GM12892 (cell line): Measurements from ENCODE around the gene LRRC47.

Source experiments
- DNase-seq: peaks from one replicate; pipeline ENCODE4 v3.0.0; 2011; ENCODE audit not compliant: insufficient read length
- FAIRE-seq: peaks from 2 replicates; lab custom pipeline; 2011; peaks lifted over from hg19 to GRCh38; lab: Jason Lieb, UNC
- POLR2A ChIP-seq: IDR thresholded peaks from 2 replicates; pipeline ENCODE4 v1.6.1; 2011; ENCODE audit warnings: low read depth, low read length, control low read depth
- POLR2AphosphoS5 ChIP-seq: IDR thresholded peaks from 2 replicates; pipeline ENCODE4 v1.6.1; 2011; ENCODE audit warnings: low read depth, low read length, control low read depth
- TAF1 ChIP-seq: IDR thresholded peaks from 2 replicates; pipeline ENCODE4 v1.6.1; 2011; ENCODE audit warnings: low read depth, mild to moderate bottlenecking, control low read depth, low read length, borderline replicate concordance

Gene LRRC47

GRCh38 chr1:3740042-3740441, 56.3 kb downstream of the LRRC47 start:
- no peak for TF ChIP-seq POLR2A
- TF ChIP-seq TAF1, result no peak
- TF ChIP-seq POLR2AphosphoS5, result no peak
- no peak for FAIRE-seq

GRCh38 chr1:3738943-3739342, 57.4 kb downstream of the LRRC47 start:
- no peak for DNase-seq
- TF ChIP-seq TAF1 (no peak), POLR2AphosphoS5 (no peak), POLR2A (no peak)
- no peak for FAIRE-seq

More at GRCh38 chr1:3740042-3740441, 56.3 kb downstream of the LRRC47 start:
- no peak for DNase-seq

DNA sequence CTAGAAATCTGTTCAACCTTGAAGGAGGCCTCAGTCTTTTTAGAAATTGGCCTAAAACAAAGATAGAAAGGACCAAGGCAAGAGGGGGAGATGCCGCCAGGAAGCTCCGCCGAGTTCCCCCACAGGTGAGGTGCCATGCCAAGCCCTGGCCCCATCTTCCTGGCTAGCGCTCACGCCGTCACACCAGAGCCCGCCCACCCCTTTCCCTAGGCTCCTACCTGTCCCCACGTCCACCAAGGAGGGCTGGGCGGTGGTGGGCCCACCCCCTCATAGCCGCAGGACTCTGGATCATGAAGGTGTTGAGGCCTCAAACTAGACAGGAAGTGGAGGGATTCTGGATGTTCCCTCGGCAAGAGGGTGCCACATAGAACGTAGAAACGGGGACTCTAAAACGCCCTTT, 59.6 kb downstream of the LRRC47 start:
- no peak for TF ChIP-seq POLR2AphosphoS5
- DNase-seq (no peak), FAIRE-seq (no peak)

- no peak for TF ChIP-seq POLR2AphosphoS5
- DNase-seq (no peak), FAIRE-seq (no peak)
Observed at GRCh38 chr1:3736131-3736561, 60.2 kb downstream of the LRRC47 start.

GRCh38 chr1:3735688-3736087, 60.6 kb downstream of the LRRC47 start:
- TF ChIP-seq POLR2AphosphoS5 (no peak; the same call in 1 of the 2 replicates), POLR2A (no peak), TAF1 (no peak)
- DNase-seq (no peak), FAIRE-seq (no peak)

GRCh38 chr1:3735027-3735681, 61.1 kb downstream of the LRRC47 start:
- TF ChIP-seq POLR2AphosphoS5, result no peak
- TF ChIP-seq TAF1, result no peak
- no peak for TF ChIP-seq POLR2A
- FAIRE-seq (no peak), DNase-seq (no peak)

DNA sequence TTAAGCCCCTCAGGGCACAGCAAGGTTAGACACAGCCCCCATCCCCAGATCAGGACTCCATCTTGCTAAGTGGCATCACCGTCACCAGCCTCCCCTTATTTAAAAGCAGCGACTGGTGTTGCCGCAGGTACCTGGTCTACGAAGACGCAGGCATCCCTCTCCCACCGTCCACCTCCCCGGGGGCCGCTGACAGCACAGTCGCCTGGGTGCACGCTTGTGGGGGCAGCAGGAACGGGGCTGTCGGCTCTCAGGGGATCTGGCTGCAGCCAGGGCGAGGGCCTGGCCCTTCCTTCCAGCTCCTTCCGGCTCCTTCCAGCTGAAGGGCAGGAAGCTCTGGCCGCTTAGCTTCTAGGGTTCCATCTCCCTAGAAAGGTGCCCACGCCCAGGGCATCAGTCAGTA, 61.7 kb downstream of the LRRC47 start:
- DNase-seq, result no peak
- TF ChIP-seq POLR2A (no peak), TAF1 (no peak), POLR2AphosphoS5 (no peak)
- FAIRE-seq, result no peak

- FAIRE-seq (no peak), DNase-seq (no peak)
- TF ChIP-seq POLR2A (no peak), POLR2AphosphoS5 (no peak), TAF1 (no peak)
Observed at GRCh38 chr1:3733883-3734589, 62.3 kb downstream of the LRRC47 start.

DNA sequence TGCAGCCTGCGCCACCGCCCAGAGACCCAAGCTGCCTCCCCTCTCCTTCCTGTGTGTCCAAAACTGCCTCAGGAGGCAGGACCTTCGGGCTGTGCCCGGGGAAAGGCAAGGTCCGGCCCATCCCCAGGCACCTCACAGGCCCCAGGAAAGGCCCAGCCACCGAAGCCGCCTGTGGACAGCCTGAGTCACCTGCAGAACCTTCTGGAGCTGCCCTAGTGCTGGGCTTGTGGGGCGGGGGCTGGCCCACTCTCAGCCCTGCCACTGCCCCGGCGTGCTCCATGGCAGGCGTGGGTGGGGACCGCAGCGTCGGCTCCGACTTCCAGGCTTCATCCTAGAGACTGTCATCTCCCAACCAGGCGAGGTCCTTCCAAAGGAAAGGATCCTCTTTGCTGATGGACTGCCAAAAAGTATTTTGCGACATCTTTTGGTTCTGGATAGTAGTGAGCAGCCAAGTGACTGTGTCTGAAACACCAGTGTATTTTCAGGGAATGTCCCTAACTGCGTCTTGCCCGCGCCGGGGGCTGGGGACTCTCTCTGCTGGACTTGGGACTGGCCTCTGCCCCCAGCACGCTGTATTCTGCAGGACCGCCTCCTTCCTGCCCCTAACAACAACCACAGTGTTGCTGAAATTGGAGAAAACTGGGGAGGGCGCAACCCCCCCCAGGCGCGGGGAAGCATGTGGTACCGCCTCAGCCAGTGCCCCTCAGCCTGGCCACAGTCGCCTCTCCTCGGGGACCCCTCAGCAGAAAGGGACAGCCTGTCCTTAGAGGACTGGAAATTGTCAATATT, 63.0 kb downstream of the LRRC47 start:
- FAIRE-seq, result no peak
- no peak for DNase-seq
- TF ChIP-seq TAF1 (no peak), POLR2AphosphoS5 (no peak), POLR2A (no peak)

- DNase-seq (no peak), FAIRE-seq (no peak)
- TF ChIP-seq POLR2A, result no peak
- no peak for TF ChIP-seq POLR2AphosphoS5
- TF ChIP-seq TAF1, result no peak
Observed at GRCh38 chr1:3732434-3733093, 63.7 kb downstream of the LRRC47 start.

GRCh38 chr1:3731583-3732433, 64.5 kb downstream of the LRRC47 start:
- no peak for TF ChIP-seq TAF1
- TF ChIP-seq POLR2A, result no peak
- TF ChIP-seq POLR2AphosphoS5, result no peak
- FAIRE-seq, result no peak
- no peak for DNase-seq
